H9 (cell line): ENCODE measurements around the gene ASB5. TPM values are rescaled to one million over a fixed set of nuclear protein-coding genes. Genes with fewer than 3 reads are reported as not detected.

Experiments used
- DNase-seq: peaks from one replicate; pipeline ENCODE4 v3.0.0-alpha.2; 2017
- H2AFZ ChIP-seq: one replicate; pipeline ENCODE4 v1.6.1; 2013; ENCODE audit warnings: mild to moderate bottlenecking, low read length, control low read depth, moderate library complexity
- H2AK5ac ChIP-seq: 2 replicates; pipeline ENCODE4 v1.6.1; 2013; ENCODE audit warnings: low read length, control low read depth, mixed read lengths; ENCODE audit not compliant: insufficient read length
- H2BK120ac ChIP-seq: one replicate; pipeline ENCODE4 v1.6.1; 2013; ENCODE audit warnings: low read depth, mild to moderate bottlenecking, low read length, control low read depth, inconsistent platforms; ENCODE audit not compliant: poor library complexity, severe bottlenecking
- H2BK12ac ChIP-seq: 2 replicates; pipeline ENCODE4 v1.6.1; 2013; ENCODE audit warnings: low read length, control low read depth, mixed read lengths, low read depth; ENCODE audit not compliant: insufficient read length
- H2BK15ac ChIP-seq: 2 replicates; pipeline ENCODE4 v1.6.1; 2013; ENCODE audit warnings: low read depth, low read length, control low read depth
- H2BK20ac ChIP-seq: one replicate; pipeline ENCODE4 v1.6.1; 2013; ENCODE audit warnings: low read depth, mild to moderate bottlenecking, low read length, control low read depth, inconsistent platforms; ENCODE audit not compliant: poor library complexity, severe bottlenecking
- H2BK5ac ChIP-seq: 2 replicates; pipeline ENCODE4 v1.6.1; 2013; ENCODE audit warnings: low read length, control low read depth, mixed read lengths; ENCODE audit not compliant: insufficient read length
- H3K14ac ChIP-seq: 2 replicates; pipeline ENCODE4 v1.6.1; 2013; ENCODE audit warnings: low read length, control low read depth; ENCODE audit not compliant: insufficient read depth
- H3K18ac ChIP-seq: 2 replicates; pipeline ENCODE4 v1.6.1; 2013; ENCODE audit warnings: low read depth, mild to moderate bottlenecking, mixed read lengths, low read length, control low read depth; ENCODE audit not compliant: insufficient read length
- H3K23ac ChIP-seq: 2 replicates; pipeline ENCODE4 v1.6.1; 2013; ENCODE audit warnings: low read length, control low read depth, mixed read lengths, low read depth; ENCODE audit not compliant: insufficient read length
- H3K23me2 ChIP-seq: 2 replicates; pipeline ENCODE4 v1.6.1; 2013; ENCODE audit warnings: low read depth, mild to moderate bottlenecking, mixed read lengths, low read length, control low read depth; ENCODE audit not compliant: insufficient read length, poor library complexity, severe bottlenecking
- H3K27ac ChIP-seq: 2 replicates; pipeline ENCODE4 v1.5.1; 2013; ENCODE audit warnings: low read length, control low read depth, mixed read lengths, low read depth; ENCODE audit not compliant: insufficient read length
- H3K27me3 ChIP-seq: 2 replicates; pipeline ENCODE4 v1.6.1; 2013; ENCODE audit warnings: low read length, control low read depth, inconsistent platforms; ENCODE audit not compliant: insufficient read depth
- H3K4ac ChIP-seq: 2 replicates; pipeline ENCODE4 v1.6.1; 2013; ENCODE audit warnings: low read depth, mild to moderate bottlenecking, control low read depth, inconsistent platforms, low read length, moderate library complexity
- H3K4me1 ChIP-seq: 2 replicates; pipeline ENCODE4 v1.6.1; 2013; ENCODE audit warnings: low read length, control low read depth, inconsistent platforms; ENCODE audit not compliant: insufficient read depth
- H3K4me2 ChIP-seq: 2 replicates; pipeline ENCODE4 v1.6.1; 2013; ENCODE audit warnings: low read length, control low read depth, mixed read lengths; ENCODE audit not compliant: insufficient read length, insufficient read depth
- H3K56ac ChIP-seq: 2 replicates; pipeline ENCODE4 v1.6.1; 2013; ENCODE audit warnings: low read depth, mild to moderate bottlenecking, mixed read lengths, low read length, control low read depth; ENCODE audit not compliant: insufficient read length
- H3K79me1 ChIP-seq: 2 replicates; pipeline ENCODE4 v1.6.1; 2013; ENCODE audit warnings: low read depth, mild to moderate bottlenecking, moderate library complexity, low read length, control low read depth, inconsistent platforms; ENCODE audit not compliant: insufficient read depth, poor library complexity, severe bottlenecking
- H3K79me2 ChIP-seq: 2 replicates; pipeline ENCODE4 v1.6.1; 2013; ENCODE audit warnings: low read length, control low read depth, inconsistent platforms; ENCODE audit not compliant: insufficient read depth
- H3K9ac ChIP-seq: 2 replicates; pipeline ENCODE4 v1.6.1; 2013; ENCODE audit warnings: low read length, control low read depth, mixed read lengths; ENCODE audit not compliant: insufficient read length; ENCODE audit errors: extremely low read depth
- H3K9me3 ChIP-seq: one replicate; pipeline ENCODE4 v1.6.1; 2013; ENCODE audit warnings: low read depth, low read length, inconsistent platforms; ENCODE audit not compliant: control insufficient read depth
- H3T11ph ChIP-seq: one replicate; pipeline ENCODE4 v1.6.1; 2013; ENCODE audit warnings: mild to moderate bottlenecking, low read length, control low read depth, inconsistent platforms
- H4K20me1 ChIP-seq: one replicate; pipeline ENCODE4 v1.6.1; 2013; ENCODE audit not compliant: control insufficient read depth, insufficient read length, insufficient read depth
- H4K5ac ChIP-seq: 2 replicates; pipeline ENCODE4 v1.6.1; 2013; ENCODE audit warnings: low read depth, mild to moderate bottlenecking, mixed read lengths, low read length, control low read depth; ENCODE audit not compliant: insufficient read length
- H4K8ac ChIP-seq: replicated peaks from 2 replicates; pipeline ENCODE4 v1.6.1; 2013; ENCODE audit warnings: low read length, control low read depth, mixed read lengths, low read depth; ENCODE audit not compliant: insufficient read length
- H4K91ac ChIP-seq: 2 replicates; pipeline ENCODE4 v1.6.1; 2013; ENCODE audit warnings: low read depth, mild to moderate bottlenecking, moderate library complexity, mixed read lengths, low read length, control low read depth; ENCODE audit not compliant: insufficient read length
- H3K27ac Mint-ChIP-seq, 3 experiments: 2 replicates in 2 of 3; 3 replicates in 1 of 3; pipeline ENCODE4 v1.8.0; 2020 to 2021; ENCODE audit warnings: mixed read lengths in 3 of 3, mild to moderate bottlenecking in 1 of 3, moderate library complexity in 1 of 3
- H3K27me3 Mint-ChIP-seq: 2 replicates; pipeline ENCODE4 v1.8.0; 2021; ENCODE audit warnings: low read depth, mild to moderate bottlenecking, moderate library complexity, mixed read lengths
- H3K36me3 Mint-ChIP-seq, 3 experiments: 2 replicates in 2 of 3; 3 replicates in 1 of 3; pipeline ENCODE4 v1.8.0; 2020 to 2021; ENCODE audit warnings: low read depth in 3 of 3, mixed read lengths in 3 of 3; ENCODE audit not compliant: insufficient read depth in 1 of 3
- H3K4me1 Mint-ChIP-seq, 2 experiments: 2 replicates each; pipeline ENCODE4 v1.8.0; 2020; ENCODE audit warnings: mixed read lengths in 2 of 2
- H3K4me3 Mint-ChIP-seq, 2 experiments: 2 replicates in 1 of 2; 3 replicates in 1 of 2; pipeline ENCODE4 v1.8.0; 2020 to 2021; ENCODE audit warnings: mild to moderate bottlenecking in 2 of 2, mixed read lengths in 2 of 2, moderate library complexity in 1 of 2
- H3K9me3 Mint-ChIP-seq, 2 experiments: 2 replicates in 1 of 2; 3 replicates in 1 of 2; pipeline ENCODE4 v1.8.0; 2020; ENCODE audit warnings: mild to moderate bottlenecking in 2 of 2, mixed read lengths in 2 of 2, moderate library complexity in 1 of 2
- CTCF ChIP-seq: fragments of 200-600 bp; sonication (generic); conservative IDR thresholded peaks from 3 replicates; pipeline ENCODE4 v1.8.0; 2021; ENCODE audit warnings: antibody characterized with exemption, mild to moderate bottlenecking
- WGBS: extraction: QIAGEN DNeasy Blood & Tissue Kit; methylation state at CpG from one replicate; pipeline ENCODE4 v1.1.7; 2013; ENCODE audit warnings: missing lambda C conversion rate, low lambda C conversion rate, mixed read lengths; ENCODE audit not compliant: insufficient read length; ENCODE audit errors: extremely low coverage; 5-methylcytosine and 5-hydroxymethylcytosine counted together
- total RNA-seq: library from RNA; stranded (reverse); gene quantifications from 2 replicates; pipeline ENCODE4 v1.2.1, GENCODE V29; 2021

ASB5 gene
- total RNA-seq, 1 experiment from 2014 or later = not detected

GRCh38 chr4:176308441-176308840 lies 39.4 kb upstream of the ASB5 start:
- no peak overlapping the region for H4K5ac ChIP-seq
- no peak overlapping the region for H2BK12ac ChIP-seq
- no peak overlapping the region for H3K27ac ChIP-seq
- Mint-ChIP-seq H3K4me1 (peaks cover 10% of the 10 kb centered on the region in 2 experiments), H3K9me3 (no peaks in the 10 kb centered on the region; a peak in 1 of 5 replicates), H3K27me3 (peaks cover 35% of the 10 kb centered on the region), H3K36me3 (no peaks in the 10 kb centered on the region), H3K4me3 (no peak overlapping the region), H3K27ac (no peak overlapping the region)
- H3K4me2 ChIP-seq = no peak overlapping the region
- no peak overlapping the region for H2BK20ac ChIP-seq
- TF ChIP-seq CTCF = no peak
- no peak overlapping the region for H2BK5ac ChIP-seq
- H3K18ac ChIP-seq = no peak overlapping the region
- no peak overlapping the region for H3T11ph ChIP-seq
- H2BK15ac ChIP-seq = no peak overlapping the region
- no peak overlapping the region for H3K23ac ChIP-seq
- H3K14ac ChIP-seq = no peak overlapping the region
- no peaks in the 10 kb centered on the region for H4K20me1 ChIP-seq
- no peak overlapping the region for H3K9ac ChIP-seq
- H4K91ac ChIP-seq = no peak overlapping the region
- no peak overlapping the region for H4K8ac ChIP-seq
- H3K79me2 ChIP-seq = no peaks in the 10 kb centered on the region
- H3K56ac ChIP-seq = no peak overlapping the region
- H3K23me2 ChIP-seq = no peaks in the 10 kb centered on the region
- H3K79me1 ChIP-seq = no peaks in the 10 kb centered on the region
- WGBS = no CpG with 5 or more reads among the region's 3 CpGs
- no peak overlapping the region for H2AK5ac ChIP-seq
- no peaks in the 10 kb centered on the region for H3K4me1 ChIP-seq
- H3K27me3 ChIP-seq = peaks cover 8% of the 10 kb centered on the region; the same call in 1 of the 2 replicates
- no peaks in the 10 kb centered on the region for H3K9me3 ChIP-seq
- no peak overlapping the region for H2BK120ac ChIP-seq
- no peak overlapping the region for H2AFZ ChIP-seq
- no peak for DNase-seq
- H3K4ac ChIP-seq = no peak overlapping the region
